Activated T-helper 17 cell treated with anti-CD3 and anti-CD28 coated beads, Interleukin-2, amount 50 U/mL, for 72 hours (primary cell): ENCODE measurements around the gene GAL3ST2. TPM values are rescaled to one million over a fixed set of nuclear protein-coding genes. Genes with fewer than 3 reads are reported as not detected.

Source experiments
- ATAC-seq: fragments of 150-1000 bp; cut with Tn5 transposase; replicated peaks from 2 replicates; pipeline ENCODE4 v1.10.0; 2021; ENCODE audit warnings: mild to moderate bottlenecking, moderate library complexity
- H3K27ac Mint-ChIP-seq: one replicate; pipeline ENCODE4 v1.8.0; 2022; ENCODE audit warnings: mixed read lengths
- H3K27me3 Mint-ChIP-seq: one replicate; pipeline ENCODE4 v1.8.0; 2022; ENCODE audit warnings: mixed read lengths
- H3K36me3 Mint-ChIP-seq: one replicate; pipeline ENCODE4 v1.8.0; 2022; ENCODE audit warnings: low read depth, mild to moderate bottlenecking, mixed read lengths
- H3K4me1 Mint-ChIP-seq: one replicate; pipeline ENCODE4 v1.8.0; 2022; ENCODE audit warnings: mixed read lengths
- H3K4me3 Mint-ChIP-seq: one replicate; pipeline ENCODE4 v1.8.0; 2022; ENCODE audit warnings: mild to moderate bottlenecking, mixed read lengths
- H3K9me3 Mint-ChIP-seq: one replicate; pipeline ENCODE4 v1.8.0; 2022; ENCODE audit warnings: mixed read lengths
- total RNA-seq, 2 donors: library from RNA; stranded (reverse); gene quantifications; one replicate each; pipeline ENCODE4 v1.2.3, GENCODE V29; 2022

The GAL3ST2 gene
- total RNA-seq, 2 donors from 2014 or later = 0.35 to 4.1 TPM

GRCh38 chr2:241852116-241852980 lies 75.7 kb downstream of the GAL3ST2 start:
- ATAC-seq = no peak
- H3K36me3 Mint-ChIP-seq = peaks cover 55% of the 10 kb centered on the region
- H3K27ac Mint-ChIP-seq = no peak overlapping the region
- H3K4me1 Mint-ChIP-seq = peaks cover 5% of the 10 kb centered on the region
- H3K9me3 Mint-ChIP-seq = no peaks in the 10 kb centered on the region
- no peaks in the 10 kb centered on the region for H3K27me3 Mint-ChIP-seq
- no peak overlapping the region for H3K4me3 Mint-ChIP-seq

GRCh38 chr2:241852981-241853631 lies 76.5 kb downstream of the GAL3ST2 start:
- Mint-ChIP-seq H3K4me3 (no peak overlapping the region), H3K36me3 (peaks cover 63% of the 10 kb centered on the region), H3K27me3 (no peaks in the 10 kb centered on the region), H3K9me3 (no peaks in the 10 kb centered on the region), H3K27ac (no peak overlapping the region), H3K4me1 (peaks cover 5% of the 10 kb centered on the region)
- no peak for ATAC-seq

Other genes with a start within 250 kb of the GAL3ST2 start
- gene BOK, start 218.1 kb upstream of the GAL3ST2 start, total RNA-seq = under 1 TPM in 1 of 2 donors, not detected in 1; 0.16 TPM
- gene THAP4, start 139.7 kb upstream of the GAL3ST2 start, total RNA-seq = 10 to 100 TPM; 35.0 to 42.5 TPM
- gene ATG4B, start 139.1 kb upstream of the GAL3ST2 start, total RNA-seq = 10 to 100 TPM; 88.3 to 91.3 TPM
- gene DTYMK, start 90.0 kb upstream of the GAL3ST2 start, total RNA-seq = 100 to 1,000 TPM in 1 of 2 donors, 10 to 100 TPM in 1; 55.5 to 107 TPM
- 10 to 100 TPM; 43.5 to 52.3 TPM for gene ING5, start 74.8 kb upstream of the GAL3ST2 start, total RNA-seq
- gene D2HGDH, start 42.2 kb upstream of the GAL3ST2 start, total RNA-seq = 10 to 100 TPM; 16.0 to 32.7 TPM
- 1 to 10 TPM; 1.1 to 9.8 TPM for gene NEU4, start 32.4 kb downstream of the GAL3ST2 start, total RNA-seq
- gene PDCD1, start 82.1 kb downstream of the GAL3ST2 start, total RNA-seq = 10 to 100 TPM; 13.1 to 77.6 TPM
- under 1 TPM in 1 of 2 donors, not detected in 1; 0.58 TPM for gene RTP5, start 92.9 kb downstream of the GAL3ST2 start, total RNA-seq